Measurements from ENCODE around the gene CD33. TPM values are rescaled to one million over a fixed set of nuclear protein-coding genes. Genes with fewer than 3 reads are reported as not detected.

Gene CD33
- total and polyA plus RNA-seq, 4 donors, result 2.9 to 3.9 (median 2.9) TPM

DNA sequence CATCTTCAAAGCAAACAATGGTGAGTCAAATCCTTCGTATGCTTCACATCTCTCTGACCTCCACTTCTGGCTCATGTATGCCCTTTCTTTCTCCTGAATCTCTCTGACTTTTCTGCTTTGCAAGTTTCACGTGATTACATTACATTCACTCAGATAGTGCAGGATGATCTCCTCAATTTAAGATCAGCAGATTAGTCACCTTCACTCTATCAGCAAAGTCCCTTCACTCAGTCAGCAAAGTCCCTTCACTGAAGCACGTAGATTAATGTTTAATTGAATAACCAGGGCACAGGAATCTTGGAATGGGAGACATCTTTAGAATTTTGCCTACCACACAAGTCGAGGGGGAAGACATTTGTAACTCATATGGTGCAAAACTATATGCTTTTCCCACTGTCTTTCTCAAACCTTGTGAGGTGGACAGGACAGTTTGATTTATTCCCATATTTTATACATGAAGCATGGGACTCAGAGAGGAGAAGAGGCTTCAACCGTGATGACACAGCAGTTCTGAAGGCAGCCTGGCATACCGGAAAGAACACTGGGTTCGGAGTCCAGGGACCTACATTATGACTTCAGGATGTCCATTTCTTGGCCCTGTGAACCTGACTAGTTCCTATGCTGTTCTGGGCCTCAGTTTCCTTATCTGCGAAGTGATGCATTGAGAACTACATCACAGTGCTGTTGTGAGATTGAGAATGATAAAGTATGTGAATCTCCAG is 49.3 kb downstream of the CD33 start:
- H3K27me3 ChIP-seq (ENCODE audit: control insufficient read depth, insufficient read depth, low read length), result peaks cover 2% of the 10 kb centered on the region
- no peaks in the 10 kb centered on the region for H3K9me3 ChIP-seq (ENCODE audit: control insufficient read depth, insufficient read depth, low read length)
- WGBS (ENCODE audit: insufficient coverage), result 83% methylated on average over 5 of the region's 8 CpGs
- no peaks in the 10 kb centered on the region for H3K36me3 ChIP-seq (ENCODE audit: control insufficient read depth, insufficient read depth, low read length)
- no peak for DNase-seq (ENCODE audit: low read depth in 4 of 6, low spot score in 6 of 6)
- H3K4me1 ChIP-seq (ENCODE audit: control insufficient read depth, insufficient read depth, low read length), result peaks cover 6% of the 10 kb centered on the region
- no peak overlapping the region for H3K4me3 ChIP-seq (ENCODE audit: low read depth, low read length)
- H3K27ac ChIP-seq (ENCODE audit: low read depth, low read length), result no peak overlapping the region

DNA sequence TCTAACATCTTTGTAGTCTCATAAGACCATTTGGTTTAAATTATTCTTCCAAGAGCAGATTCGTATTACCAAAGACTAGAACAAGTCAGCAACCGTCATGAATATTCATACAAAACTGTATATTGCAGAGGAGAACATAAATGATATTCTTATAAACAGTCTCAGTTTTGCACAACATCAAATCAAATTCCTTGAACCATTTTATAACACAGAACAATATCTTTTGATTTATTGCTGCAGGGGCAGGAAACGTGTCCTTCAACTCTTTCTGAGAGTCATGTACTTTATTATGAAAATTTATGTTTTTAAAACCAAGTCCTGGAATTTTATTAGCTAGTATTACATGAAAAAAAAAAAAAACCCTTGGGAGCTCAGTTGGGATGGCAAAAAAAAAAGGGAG is 52.2 kb downstream of the CD33 start:
- H3K9me3 ChIP-seq (ENCODE audit: control insufficient read depth, insufficient read depth, low read length), result no peaks in the 10 kb centered on the region
- no peak for DNase-seq (ENCODE audit: low read depth in 4 of 6, low spot score in 6 of 6)
- H3K36me3 ChIP-seq (ENCODE audit: control insufficient read depth, insufficient read depth, low read length), result no peaks in the 10 kb centered on the region
- H3K27me3 ChIP-seq (ENCODE audit: control insufficient read depth, insufficient read depth, low read length), result peaks cover 4% of the 10 kb centered on the region
- no peaks in the 10 kb centered on the region for H3K4me1 ChIP-seq (ENCODE audit: control insufficient read depth, insufficient read depth, low read length)
- no peak overlapping the region for H3K27ac ChIP-seq (ENCODE audit: low read depth, low read length)
- no peak overlapping the region for H3K4me3 ChIP-seq (ENCODE audit: low read depth, low read length)
- no CpG with 5 or more reads among the region's 3 CpGs for WGBS (ENCODE audit: insufficient coverage)

DNA sequence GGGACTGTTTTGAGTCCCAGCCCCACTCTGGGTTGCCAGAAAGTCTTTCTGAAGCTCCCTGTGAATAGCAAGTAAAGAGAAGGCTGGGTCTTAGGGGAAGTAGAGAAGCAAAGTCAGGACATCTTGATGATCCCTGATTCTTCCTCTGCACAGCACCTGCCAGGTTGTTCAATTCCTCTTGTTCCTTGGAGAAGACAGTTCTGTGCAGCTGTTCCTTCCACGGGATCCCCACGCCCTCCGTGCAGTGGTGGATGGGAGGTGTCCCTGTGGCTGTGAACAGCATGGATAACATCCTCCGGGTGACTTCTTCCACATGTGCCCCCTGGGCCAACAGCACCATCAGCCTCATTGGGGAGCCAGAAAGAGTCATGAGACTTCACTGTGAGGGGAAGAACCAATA is 57.5 kb downstream of the CD33 start:
- H3K27ac ChIP-seq (ENCODE audit: low read depth, low read length), result no peak overlapping the region
- no peaks in the 10 kb centered on the region for H3K36me3 ChIP-seq (ENCODE audit: control insufficient read depth, insufficient read depth, low read length)
- H3K9me3 ChIP-seq (ENCODE audit: control insufficient read depth, insufficient read depth, low read length), result no peaks in the 10 kb centered on the region
- peaks cover 4% of the 10 kb centered on the region for H3K27me3 ChIP-seq (ENCODE audit: control insufficient read depth, insufficient read depth, low read length)
- DNase-seq (ENCODE audit: low read depth in 4 of 6, low spot score in 6 of 6), result no peak
- 89% methylated on average over 4 of the region's 4 CpGs for WGBS (ENCODE audit: insufficient coverage)
- H3K4me3 ChIP-seq (ENCODE audit: low read depth, low read length), result no peak overlapping the region
- H3K4me1 ChIP-seq (ENCODE audit: control insufficient read depth, insufficient read depth, low read length), result no peaks in the 10 kb centered on the region

DNA sequence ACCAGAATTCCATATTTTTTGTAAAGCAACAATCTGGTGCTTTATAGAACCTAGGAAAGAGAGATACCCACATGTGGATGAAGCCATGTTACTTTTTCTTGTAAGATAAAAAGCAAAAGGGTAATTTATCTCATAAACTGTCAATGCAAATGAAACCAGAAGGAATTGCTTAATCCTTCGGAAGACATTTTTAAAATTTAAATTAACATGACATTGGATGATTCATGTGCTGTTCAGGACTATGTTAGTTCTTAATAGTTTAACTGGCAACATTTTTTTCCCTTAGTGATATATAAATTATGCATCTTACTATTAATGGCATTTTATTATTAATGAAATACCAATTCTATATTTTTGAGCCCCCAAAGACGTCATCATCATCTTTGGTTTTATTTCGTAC is 60.8 kb downstream of the CD33 start:
- Histone ChIP-seq H3K4me1 (ENCODE audit: control insufficient read depth, insufficient read depth, low read length) (no peaks in the 10 kb centered on the region), H3K27me3 (ENCODE audit: control insufficient read depth, insufficient read depth, low read length) (no peaks in the 10 kb centered on the region), H3K27ac (ENCODE audit: low read depth, low read length) (no peak overlapping the region), H3K4me3 (ENCODE audit: low read depth, low read length) (no peak overlapping the region), H3K9me3 (ENCODE audit: control insufficient read depth, insufficient read depth, low read length) (no peaks in the 10 kb centered on the region), H3K36me3 (ENCODE audit: control insufficient read depth, insufficient read depth, low read length) (no peaks in the 10 kb centered on the region)
- WGBS (ENCODE audit: insufficient coverage), result no CpG with 5 or more reads among the region's 3 CpGs
- no peak for DNase-seq (ENCODE audit: low read depth in 4 of 6, low spot score in 6 of 6)

Small RNA genes lying within 50 kb of the gene (small RNA-seq; reads per million reads assigned to genes)
- not detected for gene MIR8074 (ENCODE audit: low replicate concordance)

Other genes starting within 250 kb of the CD33 start
- gene KLK7, start 241.2 kb upstream of the CD33 start, total RNA-seq, result under 1 TPM; 0.50 to 0.72 TPM
- under 1 TPM; 0.16 to 0.38 TPM for gene KLK7, start 241.2 kb upstream of the CD33 start, polyA plus RNA-seq (ENCODE audit: insufficient read length in 2 of 2)
- gene KLK8, start 223.5 kb upstream of the CD33 start, total RNA-seq, result 1 to 10 TPM in 1 of 2 donors, not detected in 1; 1.4 TPM
- gene KLK8, start 223.5 kb upstream of the CD33 start, polyA plus RNA-seq (ENCODE audit: insufficient read length in 2 of 2), result under 1 TPM in 1 of 2 donors, not detected in 1; 0.71 TPM
- gene KLK10, start 205.4 kb upstream of the CD33 start, total RNA-seq, result 1 to 10 TPM in 1 of 2 donors, under 1 TPM in 1; 0.72 to 1.6 TPM
- gene KLK10, start 205.4 kb upstream of the CD33 start, polyA plus RNA-seq (ENCODE audit: insufficient read length in 2 of 2), result 1 to 10 TPM; 7.3 TPM
- gene KLK11, start 198.5 kb upstream of the CD33 start, total RNA-seq, result not detected
- not detected for gene KLK11, start 198.5 kb upstream of the CD33 start, polyA plus RNA-seq (ENCODE audit: insufficient read length in 2 of 2)
- not detected for gene KLK12, start 190.1 kb upstream of the CD33 start, total RNA-seq
- not detected for gene KLK12, start 190.1 kb upstream of the CD33 start, polyA plus RNA-seq (ENCODE audit: insufficient read length in 2 of 2)
- under 1 TPM in 1 of 2 donors, not detected in 1; 0.50 TPM for gene KLK13, start 160.0 kb upstream of the CD33 start, total RNA-seq
- 1 to 10 TPM in 1 of 2 donors, under 1 TPM in 1; 0.65 to 1.2 TPM for gene KLK13, start 160.0 kb upstream of the CD33 start, polyA plus RNA-seq (ENCODE audit: insufficient read length in 2 of 2)
- under 1 TPM in 1 of 2 donors, not detected in 1; 0.11 TPM for gene KLK14, start 142.2 kb upstream of the CD33 start, total RNA-seq
- 1 to 10 TPM; 1.4 to 1.9 TPM for gene KLK14, start 142.2 kb upstream of the CD33 start, polyA plus RNA-seq (ENCODE audit: insufficient read length in 2 of 2)
- 1 to 10 TPM; 1.8 to 5.3 TPM for gene CTU1, start 116.7 kb upstream of the CD33 start, total RNA-seq
- 1 to 10 TPM; 4.8 to 6.4 TPM for gene CTU1, start 116.7 kb upstream of the CD33 start, polyA plus RNA-seq (ENCODE audit: insufficient read length in 2 of 2)
- 1 to 10 TPM; 1.2 to 2.0 TPM for gene SIGLEC9, start 100.2 kb upstream of the CD33 start, total RNA-seq
- 1 to 10 TPM; 1.4 to 2.2 TPM for gene SIGLEC9, start 100.2 kb upstream of the CD33 start, polyA plus RNA-seq (ENCODE audit: insufficient read length in 2 of 2)
- gene SIGLEC7, start 82.8 kb upstream of the CD33 start, total RNA-seq, result 1 to 10 TPM in 1 of 2 donors, under 1 TPM in 1; 0.94 to 2.0 TPM
- 1 to 10 TPM in 1 of 2 donors, under 1 TPM in 1; 0.60 to 1.5 TPM for gene SIGLEC7, start 82.8 kb upstream of the CD33 start, polyA plus RNA-seq (ENCODE audit: insufficient read length in 2 of 2)
- not detected for gene SIGLECL1, start 26.0 kb downstream of the CD33 start, total RNA-seq
- not detected for gene SIGLECL1, start 26.0 kb downstream of the CD33 start, polyA plus RNA-seq (ENCODE audit: insufficient read length in 2 of 2)
- 10 to 100 TPM; 12.1 to 15.3 TPM for gene IGLON5, start 86.6 kb downstream of the CD33 start, total RNA-seq
- gene IGLON5, start 86.6 kb downstream of the CD33 start, polyA plus RNA-seq (ENCODE audit: insufficient read length in 2 of 2), result 100 to 1,000 TPM; 154 to 160 TPM
- 1 to 10 TPM; 2.6 to 6.7 TPM for gene VSIG10L, start 117.1 kb downstream of the CD33 start, total RNA-seq
- gene VSIG10L, start 117.1 kb downstream of the CD33 start, polyA plus RNA-seq (ENCODE audit: insufficient read length in 2 of 2), result 10 to 100 TPM in 1 of 2 donors, 1 to 10 TPM in 1; 10.0 to 12.7 TPM
- 100 to 1,000 TPM in 1 of 2 donors, 10 to 100 TPM in 1; 40.2 to 196 TPM for gene ETFB, start 141.3 kb downstream of the CD33 start, total RNA-seq
- gene ETFB, start 141.3 kb downstream of the CD33 start, polyA plus RNA-seq (ENCODE audit: insufficient read length in 2 of 2), result 100 to 1,000 TPM in 1 of 2 donors, 10 to 100 TPM in 1; 87.4 to 107 TPM
- 1 to 10 TPM in 1 of 2 donors, not detected in 1; 7.9 TPM for gene CLDND2, start 143.9 kb downstream of the CD33 start, total RNA-seq
- gene CLDND2, start 143.9 kb downstream of the CD33 start, polyA plus RNA-seq (ENCODE audit: insufficient read length in 2 of 2), result 1 to 10 TPM; 5.9 to 7.6 TPM
- gene NKG7, start 147.6 kb downstream of the CD33 start, total RNA-seq, result 1 to 10 TPM in 1 of 2 donors, under 1 TPM in 1; 0.44 to 6.0 TPM
- under 1 TPM in 1 of 2 donors, not detected in 1; 0.69 TPM for gene NKG7, start 147.6 kb downstream of the CD33 start, polyA plus RNA-seq (ENCODE audit: insufficient read length in 2 of 2)
- not detected for gene LIM2, start 162.9 kb downstream of the CD33 start, total RNA-seq
- not detected for gene LIM2, start 162.9 kb downstream of the CD33 start, polyA plus RNA-seq (ENCODE audit: insufficient read length in 2 of 2)
- gene C19orf84, start 165.5 kb downstream of the CD33 start, total RNA-seq, result not detected
- not detected for gene C19orf84, start 165.5 kb downstream of the CD33 start, polyA plus RNA-seq (ENCODE audit: insufficient read length in 2 of 2)
- gene SIGLEC10, start 192.6 kb downstream of the CD33 start, total RNA-seq, result 1 to 10 TPM; 3.1 to 3.7 TPM
- 1 to 10 TPM; 6.6 to 7.1 TPM for gene SIGLEC10, start 192.6 kb downstream of the CD33 start, polyA plus RNA-seq (ENCODE audit: insufficient read length in 2 of 2)
- 1 to 10 TPM; 2.0 to 3.6 TPM for gene SIGLEC8, start 233.4 kb downstream of the CD33 start, total RNA-seq
- 1 to 10 TPM; 3.8 to 4.7 TPM for gene SIGLEC8, start 233.4 kb downstream of the CD33 start, polyA plus RNA-seq (ENCODE audit: insufficient read length in 2 of 2)

Measured in spinal cord (tissue), 10 donors.